ENCODE results near the gene CDH4. TPM values are rescaled to one million over a fixed set of nuclear protein-coding genes. Genes with fewer than 3 reads are reported as not detected.

The CDH4 gene
- total and polyA plus RNA-seq, 2 of the 4 experiments (the other 2 are of a cell fraction), result 1.6 to 3.5 TPM

DNA sequence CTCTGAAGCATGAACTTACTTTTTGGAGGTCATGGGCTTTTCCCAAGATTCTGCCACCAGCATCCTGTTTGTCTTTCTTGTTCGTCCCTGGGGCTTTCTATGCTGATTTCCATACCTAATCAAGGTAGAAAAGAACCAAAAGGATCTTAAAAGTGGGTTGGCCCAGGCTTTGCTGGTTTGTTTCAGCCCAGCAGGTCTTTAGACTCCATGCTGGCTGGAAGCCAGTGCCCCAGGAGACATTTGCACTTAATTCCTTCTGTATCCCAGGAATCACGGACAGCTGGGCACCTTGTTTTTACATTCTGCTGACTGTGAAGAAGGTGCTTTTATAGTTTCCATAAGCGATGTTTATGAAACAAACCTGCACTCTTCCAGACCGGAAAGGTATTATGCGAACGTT lies 195.9 kb downstream of the CDH4 start:
- Histone ChIP-seq H2AK5ac (ENCODE audit: low read depth, low read length) (no peak overlapping the region), H3K14ac (replicated peaks; ENCODE audit: low read depth, low read length) (no peak overlapping the region), H3K23ac (ENCODE audit: low read depth, low read length) (no peak overlapping the region), H4K20me1 (ENCODE audit: insufficient read depth, low read length) (no peaks in the 10 kb centered on the region), H3K4me1 (ENCODE audit: control insufficient read depth, insufficient read depth, low read length) (no peaks in the 10 kb centered on the region), H3K9ac (ENCODE audit: low read depth, low read length) (no peak overlapping the region), H2BK20ac (ENCODE audit: low read depth, low read length) (no peak overlapping the region), H4K8ac (ENCODE audit: low read depth in 2 of 2, low read length in 2 of 2) (no peak overlapping the region), H4K5ac (ENCODE audit: low read depth, low read length) (no peak overlapping the region), H3K56ac (ENCODE audit: extremely low read depth, insufficient read depth, low read length) (no peak overlapping the region), H3K9me1 (ENCODE audit: insufficient read depth, low read length) (no peaks in the 10 kb centered on the region), H2AFZ (replicated peaks; ENCODE audit: low read length, poor library complexity) (no peak overlapping the region), H3K4me3 (ENCODE audit: insufficient read depth, low read depth, low read length) (no peak overlapping the region), H3K36me3 (ENCODE audit: control insufficient read depth, insufficient read depth, low read length) (no peaks in the 10 kb centered on the region), H2AK9ac (replicated peaks; ENCODE audit: low read depth, low read length, poor library complexity) (no peak overlapping the region), H3K27me3 (ENCODE audit: control insufficient read depth, insufficient read depth, low read length) (peaks cover 3% of the 10 kb centered on the region), H2BK15ac (ENCODE audit: low read depth, low read length) (no peak overlapping the region), H3K79me1 (ENCODE audit: low read depth in 1 of 2, low read length in 2 of 2) (no peaks in the 10 kb centered on the region), H3K4me2 (ENCODE audit: low read depth, low read length) (no peak overlapping the region), H4K91ac (ENCODE audit: insufficient read depth, low read depth, low read length) (no peak overlapping the region), H3K9me3 (ENCODE audit: control insufficient read depth, insufficient read depth, low read length) (no peaks in the 10 kb centered on the region), H3K18ac (ENCODE audit: low read depth, low read length) (no peak overlapping the region), H2BK5ac (ENCODE audit: low read depth, low read length, poor library complexity, severe bottlenecking) (no peak overlapping the region), H3K27ac (ENCODE audit: insufficient read depth, low read length) (no peak overlapping the region), H3K4ac (ENCODE audit: low read depth, low read length) (no peak overlapping the region), H2BK120ac (ENCODE audit: low read depth, low read length) (no peak overlapping the region)
- ChIA-PET CTCF (no interaction called here), POLR2A (ENCODE audit: unreplicated experiment) (no interaction called here)
- TF ChIP-seq MXI1 (IDR thresholded peaks at IDR 0.05; ENCODE audit: borderline replicate concordance, low read depth, low read length) (no peak), CHD1 (IDR thresholded peaks at IDR 0.05; ENCODE audit: low read depth, low read length) (no peak), CEBPB (IDR thresholded peaks at IDR 0.05; ENCODE audit: low read depth, low read length) (no peak), MAFK (IDR thresholded peaks at IDR 0.05; ENCODE audit: low read depth, low read length) (no peak), MAZ (IDR thresholded peaks at IDR 0.05; ENCODE audit: borderline replicate concordance, low read depth, low read length) (no peak), FOS (IDR thresholded peaks at IDR 0.05; ENCODE audit: low read depth, low read length) (no peak), SMC3 (IDR thresholded peaks at IDR 0.05; ENCODE audit: low read depth, low read length) (no peak), RAD21 (IDR thresholded peaks at IDR 0.05; ENCODE audit: low read length) (no peak), RCOR1 (IDR thresholded peaks at IDR 0.05; ENCODE audit: insufficient replicate concordance, low read length) (no peak), BHLHE40 (IDR thresholded peaks at IDR 0.05; ENCODE audit: low read depth, low read length) (no peak), NFE2L2 (IDR thresholded peaks at IDR 0.05; ENCODE audit: low read depth, low read length) (no peak), RFX5 (IDR thresholded peaks at IDR 0.05; ENCODE audit: low read depth, low read length) (no peak), POLR2A (IDR thresholded peaks at IDR 0.05; ENCODE audit: low read depth, low read length) (no peak)
- TF ChIP-seq, protein P1, sequence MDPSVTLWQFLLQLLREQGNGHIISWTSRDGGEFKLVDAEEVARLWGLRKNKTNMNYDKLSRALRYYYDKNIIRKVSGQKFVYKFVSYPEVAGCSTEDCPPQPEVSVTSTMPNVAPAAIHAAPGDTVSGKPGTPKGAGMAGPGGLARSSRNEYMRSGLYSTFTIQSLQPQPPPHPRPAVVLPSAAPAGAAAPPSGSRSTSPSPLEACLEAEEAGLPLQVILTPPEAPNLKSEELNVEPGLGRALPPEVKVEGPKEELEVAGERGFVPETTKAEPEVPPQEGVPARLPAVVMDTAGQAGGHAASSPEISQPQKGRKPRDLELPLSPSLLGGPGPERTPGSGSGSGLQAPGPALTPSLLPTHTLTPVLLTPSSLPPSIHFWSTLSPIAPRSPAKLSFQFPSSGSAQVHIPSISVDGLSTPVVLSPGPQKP (IDR thresholded peaks at IDR 0.05; ENCODE audit: borderline replicate concordance, low read depth, low read length), result no peak
- TF ChIP-seq, protein P2, sequence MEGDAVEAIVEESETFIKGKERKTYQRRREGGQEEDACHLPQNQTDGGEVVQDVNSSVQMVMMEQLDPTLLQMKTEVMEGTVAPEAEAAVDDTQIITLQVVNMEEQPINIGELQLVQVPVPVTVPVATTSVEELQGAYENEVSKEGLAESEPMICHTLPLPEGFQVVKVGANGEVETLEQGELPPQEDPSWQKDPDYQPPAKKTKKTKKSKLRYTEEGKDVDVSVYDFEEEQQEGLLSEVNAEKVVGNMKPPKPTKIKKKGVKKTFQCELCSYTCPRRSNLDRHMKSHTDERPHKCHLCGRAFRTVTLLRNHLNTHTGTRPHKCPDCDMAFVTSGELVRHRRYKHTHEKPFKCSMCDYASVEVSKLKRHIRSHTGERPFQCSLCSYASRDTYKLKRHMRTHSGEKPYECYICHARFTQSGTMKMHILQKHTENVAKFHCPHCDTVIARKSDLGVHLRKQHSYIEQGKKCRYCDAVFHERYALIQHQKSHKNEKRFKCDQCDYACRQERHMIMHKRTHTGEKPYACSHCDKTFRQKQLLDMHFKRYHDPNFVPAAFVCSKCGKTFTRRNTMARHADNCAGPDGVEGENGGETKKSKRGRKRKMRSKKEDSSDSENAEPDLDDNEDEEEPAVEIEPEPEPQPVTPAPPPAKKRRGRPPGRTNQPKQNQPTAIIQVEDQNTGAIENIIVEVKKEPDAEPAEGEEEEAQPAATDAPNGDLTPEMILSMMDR (conservative IDR thresholded peaks at IDR 0.05; ENCODE audit: low read depth, low read length), result no peak
- TF ChIP-seq, protein P3, sequence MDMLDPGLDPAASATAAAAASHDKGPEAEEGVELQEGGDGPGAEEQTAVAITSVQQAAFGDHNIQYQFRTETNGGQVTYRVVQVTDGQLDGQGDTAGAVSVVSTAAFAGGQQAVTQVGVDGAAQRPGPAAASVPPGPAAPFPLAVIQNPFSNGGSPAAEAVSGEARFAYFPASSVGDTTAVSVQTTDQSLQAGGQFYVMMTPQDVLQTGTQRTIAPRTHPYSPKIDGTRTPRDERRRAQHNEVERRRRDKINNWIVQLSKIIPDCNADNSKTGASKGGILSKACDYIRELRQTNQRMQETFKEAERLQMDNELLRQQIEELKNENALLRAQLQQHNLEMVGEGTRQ (IDR thresholded peaks at IDR 0.05; ENCODE audit: low read depth, low read length), result no peak
- dilution Hi-C loops (cut with HindIII; ENCODE audit: low sequenced_read_pairs, unreplicated experiment), result no loop called here
- intact Hi-C loops (cut with micrococcal nuclease), result no loop called here
- DNase-seq (no peak), ATAC-seq (ENCODE audit: low read depth) (no peak)
- no CpG with 5 or more reads among the region's 6 CpGs for WGBS, 2 experiments (ENCODE audit: extremely low coverage in 2 of 2, insufficient read length in 1 of 2)
- in situ Hi-C loops (cut with MboI; ENCODE audit: low sequenced_read_pairs), result no loop called here
- BruUV-seq (replicated peaks), result no TSS peak

All from IMR-90 (cell line).